Left renal pelvis (tissue), 4 donors: ENCODE results near the gene COL9A3. TPM values are rescaled to one million over a fixed set of nuclear protein-coding genes. Genes with fewer than 3 reads are reported as not detected.

Experiments
- DNase-seq, 4 donors: peaks; one replicate each; pipeline ENCODE4 v3.0.0-alpha.2; 2013; ENCODE audit warnings: low read depth in 4 of 4, low spot score in 3 of 4
- polyA plus RNA-seq, 4 donors: library from polyadenylated mRNA; unstranded; fragments of 120-200 nt; gene quantifications; one replicate each; pipeline ENCODE4 v1.2.1, GENCODE V29; 2013; ENCODE audit not compliant: insufficient read length in 4 of 4

COL9A3 gene
- polyA plus RNA-seq, 4 donors: 17.5 to 51.8 (median 23.4) TPM

DNA sequence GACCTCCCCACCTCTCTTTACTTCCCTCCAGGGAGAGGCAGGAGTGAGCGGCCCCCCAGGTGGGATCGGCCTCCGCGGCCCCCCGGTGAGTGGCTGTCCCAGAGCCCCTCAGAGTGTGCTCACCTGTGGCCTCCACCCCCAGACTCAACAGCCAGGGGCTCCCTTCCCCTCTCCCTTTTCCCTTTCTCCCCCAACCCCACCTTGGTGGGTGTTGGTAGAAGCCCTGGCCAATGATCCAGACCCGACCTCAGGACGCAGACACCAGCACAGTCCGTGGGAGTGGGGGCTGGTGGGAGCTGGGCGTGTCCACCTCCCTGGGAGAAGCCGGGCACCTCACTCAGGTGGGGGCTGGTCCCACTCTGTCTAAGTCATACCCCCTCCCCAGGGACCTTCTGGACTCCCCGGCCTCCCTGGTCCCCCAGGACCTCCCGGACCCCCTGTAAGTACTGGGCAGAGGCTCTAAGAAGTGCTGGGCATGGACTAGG lies 4.9 kb downstream of the COL9A3 start:
- DNase-seq: no peak

DNA sequence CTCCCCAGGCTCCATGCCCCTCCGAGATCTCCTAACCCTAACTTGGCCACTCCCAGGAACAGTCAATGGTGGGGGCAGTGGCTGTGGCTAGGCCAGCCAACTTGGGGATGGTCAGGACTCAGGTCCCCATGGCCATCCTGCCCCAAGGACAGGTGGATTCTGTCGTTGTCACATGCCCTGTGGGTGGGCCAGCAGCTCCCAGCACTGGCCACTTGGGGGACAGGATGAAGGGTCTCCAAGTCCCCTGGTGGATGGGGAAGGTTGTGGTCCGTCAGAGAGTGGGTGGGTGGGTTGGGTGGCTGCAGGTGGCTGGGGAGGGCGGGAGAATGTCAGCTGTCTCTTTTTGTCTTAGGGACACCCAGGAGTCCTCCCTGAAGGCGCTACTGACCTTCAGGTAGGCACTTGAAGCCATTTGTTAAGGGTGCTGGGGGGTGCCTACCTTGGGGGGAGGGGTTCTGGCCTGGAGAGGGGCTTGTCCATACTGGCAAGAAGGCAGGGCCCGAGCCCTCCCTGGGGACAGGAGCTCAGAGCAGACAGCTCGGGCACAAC lies 5.5 kb downstream of the COL9A3 start:
- DNase-seq: no peak

DNA sequence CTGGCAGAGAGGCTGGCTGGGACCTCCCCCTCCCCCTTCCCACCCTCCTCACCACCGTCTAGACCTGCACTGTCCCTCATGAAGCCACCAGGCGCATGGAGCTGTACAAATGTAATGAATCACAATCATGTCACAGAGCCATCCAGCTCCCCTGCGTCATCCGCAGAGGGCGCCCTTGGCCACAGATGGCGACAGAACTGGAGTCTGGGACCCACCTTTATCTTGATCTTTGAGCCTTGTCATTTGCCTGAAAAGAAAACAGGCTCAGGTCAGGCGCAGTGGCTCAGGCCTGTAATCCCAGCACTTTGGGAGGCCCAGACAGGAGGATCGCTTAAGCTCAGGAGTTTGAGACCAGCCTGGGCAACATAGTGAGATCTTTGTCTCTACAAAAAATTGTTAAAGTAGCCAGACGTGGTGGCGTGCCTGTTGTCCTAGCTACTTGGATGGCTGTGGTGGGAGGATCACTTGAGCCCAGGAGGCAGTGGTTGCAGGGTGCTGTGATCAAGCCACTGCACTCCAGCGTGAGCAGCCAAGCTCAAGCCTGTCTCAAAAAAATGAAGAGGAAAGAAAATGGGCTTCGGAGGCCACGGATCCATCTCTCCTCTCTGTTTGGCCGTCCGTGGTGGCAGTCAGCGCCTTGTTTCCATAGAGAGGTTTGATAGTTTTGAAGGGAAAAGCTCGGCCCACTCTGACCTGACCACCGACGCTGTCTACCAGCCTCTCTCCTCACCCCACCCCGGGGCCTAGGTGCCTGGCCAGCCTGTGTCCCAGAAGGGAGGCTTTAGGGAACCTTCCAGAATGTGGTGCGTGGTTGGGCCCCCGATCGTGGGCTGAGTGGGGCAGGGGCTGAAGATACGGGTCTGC lies 6.2 kb downstream of the COL9A3 start:
- DNase-seq: no peak

DNA sequence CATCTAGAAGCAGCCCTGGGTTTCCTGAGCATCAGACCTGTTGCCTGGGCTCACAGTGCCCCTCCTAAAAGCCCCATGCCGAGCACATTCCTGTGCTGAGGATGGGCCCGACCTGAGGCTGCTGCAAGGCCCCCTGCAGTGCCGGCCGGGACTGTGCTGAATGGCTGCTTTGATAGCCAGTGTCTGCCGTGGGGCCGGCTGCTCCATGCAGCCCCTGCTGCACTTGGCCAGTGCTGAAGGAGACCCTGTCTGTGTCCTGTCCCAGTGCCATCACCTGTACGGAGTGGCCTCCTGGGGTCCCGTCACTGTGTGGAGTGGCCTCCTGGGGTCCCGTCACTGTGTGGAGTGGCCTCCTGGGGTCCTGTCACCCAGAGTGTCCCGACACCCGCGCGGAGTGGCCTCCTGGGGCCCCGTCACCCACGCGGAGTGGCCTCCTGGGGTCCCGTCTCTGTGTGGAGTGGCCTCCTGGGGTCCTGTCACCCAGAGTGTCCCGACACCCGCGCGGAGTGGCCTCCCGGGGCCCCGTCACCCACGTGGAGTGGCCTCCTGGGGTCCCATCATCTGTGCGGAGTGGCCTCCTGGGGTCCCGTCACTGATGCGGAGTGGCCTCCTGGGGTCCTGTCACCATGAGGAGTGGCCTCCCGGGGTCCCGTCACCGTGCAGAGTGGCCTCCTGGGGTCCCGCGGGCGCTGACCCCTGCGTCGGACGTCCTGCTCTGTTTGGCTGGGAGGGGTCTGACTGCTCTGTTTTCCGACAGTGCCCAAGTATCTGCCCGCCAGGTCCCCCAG lies 7.0 kb downstream of the COL9A3 start:
- DNase-seq: no peak

DNA sequence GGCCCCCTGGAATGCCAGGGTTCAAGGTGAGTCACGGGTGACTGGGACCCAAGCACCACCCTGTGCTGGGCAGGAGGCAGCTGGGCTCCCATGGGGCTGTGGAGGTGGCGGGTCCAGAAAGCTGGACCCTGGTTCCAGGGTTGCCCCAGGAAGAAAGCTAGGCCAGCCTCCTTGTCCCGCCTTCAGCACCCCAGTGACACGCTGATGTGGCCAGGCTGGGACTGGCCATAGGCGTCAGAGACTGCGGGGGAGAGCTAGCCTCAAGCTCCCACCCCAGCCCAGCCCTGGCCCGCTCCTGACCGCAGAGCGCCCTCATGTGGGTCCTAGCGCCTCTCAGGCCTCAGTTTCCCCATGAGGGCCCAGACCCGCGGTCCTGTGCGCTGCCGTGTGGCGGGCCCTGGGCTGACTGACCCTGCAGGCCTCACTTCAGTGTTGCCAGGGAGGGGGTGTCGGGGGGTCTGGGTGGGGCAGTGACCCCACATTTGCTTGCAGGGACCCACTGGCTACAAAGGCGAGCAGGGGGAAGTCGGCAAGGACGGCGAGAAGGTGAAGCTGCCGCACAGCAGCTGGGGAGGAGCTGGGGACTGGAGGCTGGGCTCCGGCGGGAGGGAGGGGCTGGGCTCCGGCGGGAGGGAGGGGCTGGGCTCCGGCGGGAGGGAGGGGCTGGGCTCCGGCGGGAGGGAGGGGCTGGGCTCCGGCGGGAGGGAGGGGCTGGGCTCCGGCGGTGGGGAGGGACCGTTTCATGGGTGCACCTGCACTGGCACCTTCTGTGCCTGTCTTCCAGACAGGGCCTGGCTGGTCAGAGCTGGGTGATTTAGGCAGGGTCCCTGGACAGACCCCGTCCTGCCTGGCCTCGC lies 7.9 kb downstream of the COL9A3 start:
- no peak for DNase-seq

DNA sequence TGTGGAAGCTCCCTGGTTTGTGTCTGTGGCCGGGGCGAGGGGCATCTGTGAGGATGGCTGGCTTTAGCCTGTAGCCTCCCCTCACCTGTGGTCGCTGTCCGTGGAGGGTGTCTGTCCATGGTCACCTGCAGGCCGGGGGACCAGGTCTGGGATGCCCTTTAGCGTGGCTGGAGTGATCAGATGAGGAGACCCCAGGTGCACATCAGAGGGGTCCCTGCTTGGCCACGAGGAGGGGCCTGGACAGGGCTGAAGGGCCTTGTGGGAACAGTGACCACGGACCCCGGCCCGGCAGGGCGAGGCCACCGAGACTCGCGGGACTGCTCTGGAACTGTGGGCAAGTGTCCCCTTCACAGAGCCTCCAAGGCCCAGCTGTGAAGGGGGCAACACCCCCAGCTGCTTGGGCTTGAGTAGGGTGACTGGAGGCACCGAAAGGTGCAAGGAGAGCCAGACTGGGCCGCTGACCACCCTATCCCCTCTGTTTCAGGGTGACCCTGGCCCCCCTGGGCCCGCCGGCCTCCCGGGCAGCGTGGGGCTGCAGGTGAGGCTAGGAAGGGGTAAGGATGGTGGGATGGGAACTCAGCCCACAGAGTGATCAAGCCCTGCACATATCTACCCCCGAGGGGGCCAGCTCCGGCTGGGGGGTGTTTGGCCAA lies 8.6 kb downstream of the COL9A3 start:
- DNase-seq: no peak

DNA sequence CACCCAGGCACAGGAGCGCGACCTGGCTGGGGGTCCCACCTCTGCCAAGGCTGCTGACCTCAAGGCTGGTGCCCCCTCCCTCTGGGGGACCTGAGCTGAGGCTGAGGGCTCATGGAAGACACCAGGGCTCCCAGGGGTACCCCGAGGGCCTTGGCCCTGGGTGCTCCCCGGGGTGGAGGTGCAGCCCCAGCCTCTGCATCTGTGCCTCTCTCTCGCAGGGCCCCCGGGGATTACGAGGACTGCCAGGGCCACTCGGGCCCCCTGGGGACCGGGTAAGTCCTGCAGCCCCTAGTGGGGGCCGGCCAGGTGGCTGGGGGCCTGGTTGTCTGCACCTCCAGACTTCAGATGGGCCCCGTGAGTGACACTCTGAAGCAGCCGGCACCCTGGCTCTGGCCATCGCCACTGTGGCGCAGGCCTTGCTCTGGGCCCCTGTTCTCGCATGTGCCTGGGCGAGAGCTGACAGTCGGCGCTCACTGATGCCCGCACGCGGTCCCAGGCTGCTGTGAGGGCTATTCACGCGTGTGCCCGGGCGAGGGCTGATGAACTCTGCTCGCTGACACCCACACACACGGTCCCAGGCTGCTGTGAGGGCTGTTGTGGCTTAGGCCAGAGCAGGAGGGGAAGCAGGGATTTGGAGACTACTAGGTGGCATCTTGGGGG lies 9.3 kb downstream of the COL9A3 start:
- no peak for DNase-seq

DNA sequence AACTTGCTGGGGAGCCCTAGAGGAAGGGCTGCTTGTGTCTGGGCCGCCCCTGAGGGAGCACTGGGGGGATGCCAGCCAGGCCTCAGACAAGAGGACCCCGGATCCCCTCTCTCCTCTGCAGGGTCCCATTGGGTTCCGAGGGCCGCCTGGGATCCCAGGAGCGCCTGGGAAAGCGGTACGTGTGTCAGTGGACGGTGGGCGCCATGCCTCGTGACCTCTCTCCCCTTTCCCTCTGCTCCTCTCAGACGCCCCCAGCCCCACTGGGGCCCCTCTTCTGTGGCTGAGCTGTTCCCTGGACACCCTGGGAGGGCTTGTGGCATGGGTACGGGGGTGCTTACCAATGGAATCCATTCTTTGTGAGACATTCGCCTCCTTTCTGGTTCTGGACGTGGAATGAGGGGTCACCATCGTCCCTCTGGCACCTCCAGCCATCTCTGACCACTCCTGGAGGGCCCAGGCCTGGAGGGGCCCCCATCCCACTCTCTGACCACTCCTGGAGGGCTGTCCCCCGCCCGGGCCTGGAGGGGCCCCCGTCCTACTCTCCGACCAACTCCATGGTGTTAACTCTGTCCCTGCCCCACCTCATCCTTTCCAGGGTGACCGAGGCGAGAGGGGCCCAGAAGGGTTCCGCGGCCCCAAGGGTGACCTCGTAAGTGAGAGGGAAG lies 9.9 kb downstream of the COL9A3 start:
- DNase-seq: no peak

DNA sequence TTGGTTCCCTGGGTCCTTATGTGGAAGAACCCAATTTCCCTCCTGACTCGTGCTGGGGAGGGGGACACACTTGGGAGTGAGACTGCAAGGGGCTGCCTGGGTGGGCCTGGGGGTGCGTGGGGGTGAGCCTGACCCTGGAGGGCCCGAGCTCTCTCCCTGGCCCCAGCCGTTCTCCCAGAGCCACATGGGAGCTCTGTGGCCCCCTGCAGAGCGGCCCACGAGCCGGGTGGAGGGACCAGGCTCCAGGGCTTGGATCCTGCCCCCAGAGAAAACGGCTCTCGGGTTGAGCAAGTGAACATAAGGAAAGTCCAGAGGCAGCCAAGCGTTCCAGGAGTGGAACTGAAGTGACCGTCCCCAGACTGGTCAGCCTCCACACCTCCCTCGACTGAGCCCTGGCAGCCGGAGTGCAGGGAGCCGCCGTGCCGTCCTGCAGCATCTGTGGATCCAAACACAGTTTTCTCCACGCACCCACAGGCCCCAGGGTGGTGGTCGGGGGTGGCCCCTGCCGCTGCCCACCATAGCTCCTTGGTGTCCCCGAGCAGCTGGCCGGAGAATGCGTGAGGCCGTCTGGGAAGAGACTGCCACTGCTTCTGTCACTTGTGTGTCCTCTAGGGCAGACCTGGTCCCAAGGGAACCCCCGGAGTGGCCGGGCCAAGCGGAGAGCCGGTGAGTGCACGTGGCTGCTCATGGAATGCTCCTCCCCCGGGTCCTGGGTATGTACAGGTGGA lies 10.6 kb downstream of the COL9A3 start:
- DNase-seq: no peak

DNA sequence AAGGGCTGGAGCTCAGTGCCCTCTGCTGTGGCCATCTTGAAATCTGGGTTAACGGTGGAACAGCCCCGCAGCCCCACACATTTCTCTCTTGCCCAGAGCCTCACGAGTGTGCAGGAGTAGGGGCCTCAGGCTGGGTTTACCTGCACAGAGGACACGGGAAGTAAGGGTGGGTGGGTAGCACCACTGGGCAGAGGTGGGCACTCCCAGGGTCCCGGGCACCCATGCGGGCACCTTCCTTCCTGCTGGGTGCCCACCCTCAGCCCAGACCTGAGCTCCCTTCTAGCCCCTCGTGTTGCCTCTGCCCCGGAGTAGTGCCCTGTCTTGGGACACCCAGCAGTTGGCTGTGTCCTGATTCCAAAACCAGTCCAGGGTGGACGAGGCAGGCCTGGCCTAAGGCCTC lies 11.2 kb downstream of the COL9A3 start:
- no peak for DNase-seq

DNA sequence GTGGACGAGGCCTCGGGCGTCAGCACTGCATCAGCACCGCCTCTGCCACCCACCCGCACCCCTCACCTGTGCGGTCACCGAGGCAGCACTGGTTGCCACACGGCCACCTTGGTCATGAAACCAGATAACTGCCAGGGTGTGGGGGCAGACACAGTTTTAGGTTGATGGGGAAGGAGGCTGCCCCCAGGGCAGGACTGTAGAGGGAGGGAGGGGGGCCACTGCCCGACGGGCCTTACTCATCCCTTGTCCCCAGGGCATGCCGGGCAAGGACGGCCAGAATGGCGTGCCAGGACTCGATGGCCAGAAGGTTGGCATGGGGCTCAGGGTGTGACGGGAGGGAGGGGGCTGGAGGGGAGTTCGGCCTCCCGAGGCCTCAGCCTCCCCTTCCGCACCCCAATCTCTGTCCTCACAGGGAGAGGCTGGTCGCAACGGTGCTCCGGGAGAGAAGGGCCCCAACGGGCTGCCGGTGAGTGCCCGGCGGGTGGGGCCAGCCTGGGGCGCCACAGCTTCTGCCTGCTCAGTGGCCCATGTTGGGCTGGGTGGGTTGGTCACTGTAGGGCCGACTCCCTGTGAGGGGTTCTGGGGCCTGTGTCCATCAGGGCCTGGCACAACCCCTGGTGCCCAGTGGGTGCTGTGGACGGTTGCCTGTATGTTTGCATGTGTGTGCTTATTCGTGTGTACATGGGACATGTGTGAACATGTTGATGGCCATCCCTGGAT lies 11.8 kb downstream of the COL9A3 start:
- no peak for DNase-seq

DNA sequence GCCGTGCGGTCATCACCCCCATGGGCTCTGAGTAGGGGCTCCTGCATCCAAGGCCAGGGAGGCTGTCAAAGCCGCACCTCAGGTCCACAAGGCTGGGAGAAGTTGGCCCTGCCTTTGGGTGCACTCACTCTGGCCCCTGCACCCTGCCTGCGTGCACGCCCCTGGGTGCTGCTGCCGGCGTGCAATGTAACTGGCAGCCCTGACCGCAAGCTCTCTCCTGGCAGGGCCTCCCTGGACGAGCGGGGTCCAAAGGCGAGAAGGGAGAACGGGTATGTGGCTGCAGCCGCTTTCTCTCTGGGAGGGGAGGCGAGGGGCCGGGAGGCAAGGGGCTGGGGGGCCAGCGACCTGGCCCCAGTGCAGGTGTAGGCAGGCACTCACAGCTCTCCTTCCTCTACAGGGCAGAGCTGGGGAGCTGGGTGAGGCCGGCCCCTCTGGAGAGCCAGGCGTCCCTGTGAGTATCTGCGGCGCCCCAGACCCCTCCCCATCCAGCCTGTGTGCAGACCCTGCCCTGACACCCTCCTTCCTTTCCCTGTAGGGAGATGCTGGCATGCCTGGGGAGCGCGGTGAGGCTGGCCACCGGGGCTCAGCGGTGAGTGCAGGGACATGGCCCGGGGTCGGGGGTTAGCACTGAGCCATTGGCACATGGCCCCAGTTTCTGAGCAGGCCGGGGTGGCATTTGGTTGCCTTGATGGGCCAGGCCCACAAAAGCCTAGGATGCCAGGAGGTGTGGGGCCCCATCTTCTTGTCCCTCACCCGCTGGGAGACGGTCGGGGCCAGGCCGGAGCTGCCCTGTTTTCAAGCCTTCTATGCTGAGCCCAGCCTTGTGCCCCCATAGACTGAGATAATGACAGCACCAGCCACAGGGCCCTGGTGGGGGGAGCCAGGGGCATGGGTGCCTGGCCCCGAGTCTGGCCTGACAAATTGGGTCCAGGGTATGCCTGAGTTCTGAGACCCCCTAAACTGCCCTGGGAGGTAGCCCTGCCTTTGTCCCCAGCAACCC lies 12.7 kb downstream of the COL9A3 start:
- no peak for DNase-seq

DNA sequence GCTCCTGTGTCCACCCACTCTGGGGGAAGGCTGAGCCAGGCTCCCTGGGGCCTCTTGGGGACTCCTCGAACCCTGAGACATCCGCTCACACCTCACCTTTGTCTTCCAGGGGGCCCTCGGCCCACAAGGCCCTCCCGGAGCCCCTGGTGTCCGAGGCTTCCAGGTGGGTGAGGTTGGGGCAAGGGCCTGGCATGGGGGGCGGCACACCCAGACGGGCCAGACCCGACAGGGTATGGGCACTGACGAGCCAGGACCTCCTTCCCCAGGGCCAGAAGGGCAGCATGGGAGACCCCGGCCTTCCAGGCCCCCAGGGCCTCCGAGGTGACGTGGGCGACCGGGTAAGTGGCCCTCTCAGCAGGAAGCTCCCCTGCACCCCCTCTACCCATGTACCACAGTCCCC lies 13.4 kb downstream of the COL9A3 start:
- DNase-seq: no peak

DNA sequence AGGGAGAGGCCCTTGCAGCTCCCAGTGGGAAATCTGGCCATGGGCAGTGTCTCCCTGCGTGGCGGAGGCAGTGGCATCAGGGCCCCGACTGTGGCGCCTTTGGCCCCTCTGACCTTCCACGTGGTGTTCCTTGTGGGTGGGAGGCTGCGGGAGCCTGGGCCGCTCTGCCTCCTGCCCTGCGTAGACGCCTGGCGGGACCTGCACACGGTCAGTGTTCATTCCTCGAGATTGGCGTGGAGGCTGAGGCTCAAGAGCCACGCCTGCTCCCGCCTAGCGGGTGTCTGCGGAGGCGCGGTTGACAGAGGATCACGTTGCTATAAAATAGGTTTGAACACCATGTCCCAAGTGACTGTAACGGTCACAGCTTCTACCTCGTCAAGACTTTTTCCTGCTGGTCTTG lies 14.0 kb downstream of the COL9A3 start:
- no peak for DNase-seq

DNA sequence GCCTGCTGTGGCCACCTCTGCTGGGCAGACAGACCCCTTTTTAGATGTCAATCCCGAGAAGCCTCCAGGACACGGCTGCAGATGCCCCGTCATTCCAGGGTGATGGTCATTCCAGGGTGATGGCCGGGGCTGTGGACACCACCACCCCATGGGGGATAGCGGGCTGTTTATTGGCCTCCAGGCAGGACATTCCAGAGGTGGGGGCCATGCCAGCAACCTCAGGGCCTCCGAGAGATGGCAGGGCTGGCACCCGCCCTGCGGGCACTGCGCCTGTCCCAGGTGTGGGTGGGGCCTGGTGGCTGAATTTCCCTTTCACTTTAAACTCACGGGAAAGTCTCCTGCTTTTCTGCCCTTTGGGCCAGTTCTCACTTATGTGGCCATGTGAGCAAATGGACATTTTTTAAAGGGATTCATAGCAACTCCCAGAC lies 14.5 kb downstream of the COL9A3 start:
- no peak for DNase-seq

DNA sequence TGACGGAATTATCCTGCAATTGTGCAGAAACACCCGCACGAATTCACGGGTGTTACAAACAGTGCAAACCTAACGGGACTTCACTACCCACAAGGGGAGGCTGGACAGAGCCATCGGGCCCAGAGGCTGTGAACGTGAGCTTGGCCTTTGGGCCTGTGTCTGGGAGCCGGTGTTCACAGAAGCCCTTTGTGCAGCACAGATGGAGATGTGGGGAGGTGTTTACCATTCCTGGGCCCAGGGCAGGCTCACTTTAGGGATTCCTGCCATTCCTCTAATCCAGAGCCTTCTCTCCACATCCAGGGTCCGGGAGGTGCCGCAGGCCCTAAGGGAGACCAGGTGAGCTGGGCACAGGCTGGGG lies 15.0 kb downstream of the COL9A3 start:
- DNase-seq: no peak
